HG03135 (cell line): Measurements from ENCODE around the gene TAF1B.

ENCODE experiments used
- ATAC-seq: cut with Tn5 transposase; IDR thresholded peaks from one replicate; pipeline ENCODE4 v1.9.1; 2021; ENCODE audit warnings: mild to moderate bottlenecking, moderate library complexity; ENCODE audit not compliant: unreplicated experiment

Gene TAF1B

DNA sequence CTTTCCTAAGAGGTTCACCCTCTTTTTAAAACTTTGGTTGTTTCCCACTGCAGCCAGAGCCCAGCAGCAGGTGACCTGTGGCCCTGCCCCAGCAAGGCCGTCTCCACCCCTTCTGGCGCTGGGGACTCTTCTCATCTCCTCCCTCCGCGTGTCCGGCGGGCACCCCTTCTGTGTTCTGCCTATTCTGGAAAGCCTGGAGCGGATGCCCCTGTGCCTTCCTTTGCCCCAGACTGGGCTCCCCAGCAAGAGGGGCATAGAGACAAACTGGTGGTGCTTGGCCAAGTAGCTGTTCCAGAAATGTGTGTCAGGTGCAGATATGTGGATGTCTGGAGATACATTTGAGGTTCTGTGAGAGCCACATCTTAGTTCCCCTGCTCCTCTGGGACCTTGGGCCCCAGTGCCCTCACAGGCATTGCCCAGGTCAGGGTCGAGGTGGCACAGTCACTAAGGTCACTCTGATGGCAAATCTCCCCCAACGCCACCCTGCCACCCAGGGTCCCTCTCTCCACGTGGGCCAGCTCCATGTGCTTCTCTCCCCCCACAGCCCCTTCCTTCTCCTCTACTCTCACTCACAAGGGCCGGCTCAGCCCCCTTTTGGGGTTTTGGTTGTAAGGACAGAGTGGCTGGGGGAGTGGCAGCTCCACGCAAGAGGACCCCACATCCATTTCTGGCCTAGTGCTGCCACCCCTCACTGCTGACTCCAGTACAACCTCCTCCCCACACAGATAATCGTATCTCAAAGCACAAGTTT, 35.5 kb upstream of the TAF1B start:
- no peak for ATAC-seq

- ATAC-seq, result no peak
Observed at GRCh38 chr2:9808334-9809063, 34.8 kb upstream of the TAF1B start.

- ATAC-seq, result no peak
Observed at GRCh38 chr2:9809064-9809356, 34.3 kb upstream of the TAF1B start.

- no peak for ATAC-seq
Observed at GRCh38 chr2:9809448-9810088, 33.7 kb upstream of the TAF1B start.

- ATAC-seq, result no peak
Observed at GRCh38 chr2:9811216-9811615, 32.1 kb upstream of the TAF1B start.

DNA sequence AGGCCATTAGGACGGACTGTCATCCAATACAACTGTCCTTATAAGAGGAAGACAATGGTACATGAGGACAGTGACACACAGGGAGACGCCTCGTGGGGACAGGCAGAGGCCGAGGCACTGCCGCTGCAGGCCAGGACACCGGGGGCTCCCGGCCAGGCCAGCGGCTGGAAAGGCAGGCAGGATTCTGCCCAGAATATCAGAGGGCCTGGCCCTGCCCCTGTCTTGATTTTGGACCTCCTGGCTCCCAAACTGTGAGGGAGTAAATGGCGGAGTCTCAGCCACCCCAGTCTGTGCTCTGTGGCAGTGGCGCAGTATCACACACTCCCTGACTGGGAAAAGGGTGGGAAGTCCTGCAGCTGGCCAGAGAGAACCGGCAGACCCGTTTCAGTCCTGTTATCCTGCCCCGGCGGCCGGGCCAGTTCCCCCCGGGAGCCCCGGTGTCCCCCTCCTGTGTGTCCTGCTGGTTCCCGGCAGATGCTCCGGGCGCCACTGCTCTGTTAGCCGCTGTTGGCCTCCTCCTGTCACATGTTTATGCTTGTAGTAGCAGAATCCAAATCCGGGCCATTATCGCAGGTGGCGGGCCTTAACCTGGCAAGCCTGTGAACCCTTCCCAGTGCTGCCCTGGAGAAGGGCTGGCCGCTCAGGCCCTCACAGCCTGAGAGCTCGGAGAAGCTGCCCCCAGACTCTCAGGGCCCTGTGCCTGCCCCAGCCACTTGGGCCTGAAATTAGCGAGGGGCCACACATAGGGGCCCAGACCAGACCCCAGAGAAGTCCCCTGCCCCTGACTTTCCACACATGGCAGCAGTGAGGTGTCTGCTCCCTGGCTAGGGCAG, 31.4 kb upstream of the TAF1B start:
- no peak for ATAC-seq

DNA sequence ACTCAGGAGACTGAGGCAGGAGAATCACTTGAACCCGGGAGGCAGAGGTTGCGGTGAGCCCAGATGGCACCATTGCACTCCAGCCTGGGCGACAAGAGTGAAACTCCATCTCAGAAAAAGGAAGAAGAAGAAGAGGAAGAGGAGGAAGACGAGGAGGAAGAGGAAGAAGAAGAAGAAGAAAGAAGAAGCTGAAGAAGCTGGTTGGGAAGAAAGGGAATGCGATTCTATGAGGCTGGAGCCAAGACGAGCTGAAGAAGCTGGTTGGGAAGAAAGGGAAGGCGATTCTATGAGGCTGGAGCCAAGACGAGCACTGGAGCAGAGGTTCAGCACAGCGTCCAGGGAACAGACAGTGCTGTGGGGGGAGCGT, 30.3 kb upstream of the TAF1B start:
- no peak for ATAC-seq

GRCh38 chr2:9813312-9814128, 29.8 kb upstream of the TAF1B start:
- ATAC-seq, result peak; percentile 73

DNA sequence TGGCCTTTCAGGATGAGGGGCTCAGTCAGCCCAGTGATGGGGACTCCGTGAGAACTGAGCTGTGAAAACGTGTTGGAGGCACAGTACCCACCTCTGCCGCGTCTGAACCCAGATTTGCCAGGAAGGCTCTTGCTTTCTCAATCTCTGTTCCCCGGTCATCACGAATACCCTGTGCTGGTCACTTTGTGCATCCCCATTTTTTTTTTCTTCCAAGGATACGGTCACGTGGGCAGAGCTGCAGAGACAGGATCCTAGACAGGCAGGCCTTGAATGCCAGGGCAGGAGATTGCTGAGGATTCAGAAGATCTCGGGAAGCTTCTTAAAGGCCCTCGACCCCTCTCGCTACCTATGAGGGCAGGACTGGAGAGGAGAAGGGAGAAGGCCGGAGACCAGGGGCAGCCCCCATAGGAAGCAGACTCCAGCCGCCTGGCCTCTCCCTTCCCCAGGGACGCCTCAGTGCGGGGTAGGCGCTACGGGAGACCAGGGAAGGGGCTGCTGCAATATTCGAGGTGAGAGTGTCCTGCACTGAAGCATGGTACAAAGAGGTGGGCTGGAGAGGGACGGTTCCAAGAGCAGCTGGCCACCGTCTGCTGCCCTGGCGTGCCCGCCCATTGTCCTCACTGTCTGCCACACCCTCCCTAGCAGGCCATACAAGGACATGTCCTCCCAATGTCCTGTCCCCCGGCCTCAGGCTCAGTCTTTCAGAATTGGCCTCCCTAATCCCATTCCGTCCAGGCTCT, 29.0 kb upstream of the TAF1B start:
- ATAC-seq, result peak; percentile 22

- ATAC-seq, result no peak
Observed at GRCh38 chr2:9815076-9815475, 28.2 kb upstream of the TAF1B start.

GRCh38 chr2:9815844-9816279, 27.4 kb upstream of the TAF1B start:
- ATAC-seq, result no peak

GRCh38 chr2:9818097-9818496, 25.2 kb upstream of the TAF1B start:
- no peak for ATAC-seq

DNA sequence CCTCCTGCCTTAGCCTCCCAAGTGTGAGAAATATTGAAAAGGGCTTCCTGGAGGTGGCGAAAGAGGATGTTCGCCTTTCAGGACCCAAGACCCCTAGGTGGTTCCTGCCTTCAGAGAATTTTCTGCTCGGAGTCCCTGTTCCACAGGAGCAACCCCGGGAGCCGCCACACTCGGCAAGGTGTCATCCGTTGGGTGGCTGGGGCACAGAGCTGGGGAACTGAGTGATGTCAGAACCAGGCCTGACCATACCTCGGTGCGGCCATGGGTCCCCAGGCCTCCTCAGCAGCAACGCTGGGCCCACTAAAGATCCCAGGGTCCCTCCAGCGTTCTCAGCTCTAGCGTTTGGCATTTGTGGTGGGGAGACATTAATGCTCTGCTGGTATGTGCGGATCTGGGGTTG, 23.7 kb upstream of the TAF1B start:
- ATAC-seq, result no peak

DNA sequence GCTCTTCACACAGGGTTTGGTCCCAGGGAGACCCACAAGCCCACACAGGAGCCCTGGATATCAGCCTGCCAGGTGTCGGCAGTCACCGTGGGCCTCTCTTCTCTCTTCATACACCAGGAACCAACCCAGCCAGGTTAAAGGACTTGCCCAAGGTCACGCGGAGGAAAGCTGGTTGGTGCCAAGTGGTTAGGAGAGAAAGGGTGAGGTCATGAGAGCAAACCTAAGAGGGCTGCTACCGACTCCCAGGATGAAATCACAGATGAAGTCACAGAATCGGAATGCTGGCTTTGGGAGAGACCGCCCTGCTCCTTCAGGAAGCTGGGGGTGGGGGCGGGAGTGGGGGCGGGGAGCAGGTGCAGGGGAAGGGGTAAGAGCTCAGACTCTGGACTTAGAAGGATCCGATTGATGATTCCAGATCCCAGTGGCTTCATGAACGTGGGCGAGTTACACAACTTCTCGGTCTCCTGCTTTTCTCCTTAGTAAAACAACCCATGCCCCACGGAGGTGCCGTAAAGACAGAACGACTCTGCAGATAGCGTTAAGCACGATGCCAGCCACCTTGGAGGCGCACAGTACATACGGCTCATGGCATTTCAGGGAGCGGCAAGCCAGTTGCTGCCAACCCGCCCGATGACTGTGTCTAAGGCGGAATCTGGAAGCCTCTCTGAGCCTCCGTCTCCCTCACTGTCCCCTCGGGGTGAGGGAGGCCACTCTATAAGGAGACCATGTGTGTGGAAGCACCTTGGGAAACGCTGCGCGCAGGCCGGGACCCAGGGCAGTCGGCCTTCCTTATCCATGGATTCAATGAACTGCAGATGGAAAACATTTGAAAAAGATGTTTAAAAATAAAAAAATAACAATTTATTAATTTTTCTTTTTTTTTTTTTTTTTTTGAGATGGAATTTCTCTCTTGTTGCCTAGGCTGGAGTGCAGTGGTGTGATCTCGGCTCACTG, 23.0 kb upstream of the TAF1B start:
- ATAC-seq, result no peak

DNA sequence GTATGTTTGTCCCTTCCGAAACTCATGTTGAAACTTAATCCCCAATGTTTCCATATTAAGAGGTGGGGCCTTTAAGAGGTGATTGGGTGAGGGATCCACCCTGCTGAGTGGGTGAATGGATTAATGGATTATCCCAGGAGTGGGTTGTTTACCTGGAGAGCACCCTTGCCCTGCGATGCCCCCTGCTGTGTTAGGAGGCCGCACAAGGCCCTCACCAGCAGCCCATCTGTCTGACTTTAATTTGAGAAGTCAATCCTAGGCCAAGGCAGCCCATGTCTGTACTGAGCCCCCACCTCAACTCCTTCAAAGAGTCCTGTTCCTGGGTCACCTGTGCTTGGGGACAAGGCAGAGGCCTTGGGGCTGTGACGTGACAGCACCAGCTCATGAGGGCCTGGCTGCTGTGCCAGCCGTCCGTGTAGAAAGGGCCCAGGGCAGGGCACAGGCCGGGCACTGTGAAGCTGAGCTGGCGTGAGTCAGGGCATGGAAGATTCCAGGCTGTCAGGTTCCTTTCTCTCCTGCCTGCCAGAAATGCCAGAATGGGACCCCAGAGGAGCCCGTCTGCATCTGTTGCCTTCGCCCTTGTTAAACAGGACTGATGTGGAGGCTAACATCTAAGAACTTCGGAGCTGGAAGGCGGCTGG, 21.3 kb upstream of the TAF1B start:
- no peak for ATAC-seq

GRCh38 chr2:9824441-9824840, 18.8 kb upstream of the TAF1B start:
- no peak for ATAC-seq

DNA sequence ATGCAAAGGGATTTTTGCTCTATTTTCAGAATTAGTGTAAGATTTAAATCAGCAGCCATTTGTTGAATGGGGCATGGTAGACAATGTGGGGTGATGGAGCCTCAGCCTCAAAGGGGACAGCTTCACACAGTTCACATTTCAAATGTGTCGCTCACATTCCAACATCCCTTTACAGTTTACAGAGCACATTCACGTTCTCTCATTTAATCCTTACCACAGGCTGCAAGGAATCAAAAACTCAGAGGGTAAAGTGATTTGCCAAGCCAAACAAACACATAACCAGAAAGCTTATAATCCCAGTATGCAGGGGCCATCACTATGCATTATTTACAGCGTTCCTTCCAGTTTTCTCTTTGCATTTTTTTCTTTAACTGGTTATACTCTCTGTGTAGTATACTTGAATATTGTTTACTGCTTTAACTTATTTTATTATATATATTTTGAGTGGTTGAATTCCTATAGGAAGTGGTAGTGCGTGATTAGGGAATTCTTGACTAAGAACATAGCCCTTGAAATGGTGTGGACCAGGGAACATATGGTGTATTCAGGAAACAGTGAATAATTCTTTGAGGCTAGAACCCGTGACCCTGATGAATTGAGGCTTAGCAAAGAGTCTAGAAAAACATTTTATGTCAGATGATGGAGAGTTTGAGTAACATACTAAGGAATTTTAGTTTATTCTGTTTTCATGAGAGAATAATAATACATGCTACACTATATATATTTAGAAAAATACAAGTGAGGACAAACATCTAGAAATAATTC, 18.1 kb upstream of the TAF1B start:
- no peak for ATAC-seq

DNA sequence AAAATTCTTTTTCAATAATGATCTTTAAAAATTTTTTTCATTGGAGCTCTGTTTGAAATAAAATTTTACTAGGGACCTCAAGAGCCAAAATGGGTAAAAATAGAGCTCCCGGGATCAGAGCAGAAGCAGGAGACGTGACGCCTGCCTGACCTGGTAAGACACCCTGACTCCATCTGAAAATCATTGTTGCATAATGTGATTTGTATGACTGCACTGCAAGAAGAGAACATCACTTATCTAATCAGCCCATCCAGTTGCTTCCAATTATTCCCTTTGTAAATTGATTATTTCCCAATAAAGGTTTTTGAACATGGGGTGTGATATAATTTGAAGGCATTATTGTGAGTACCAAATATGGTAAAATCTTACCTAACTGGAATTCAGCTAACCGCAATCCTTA, 17.1 kb upstream of the TAF1B start:
- ATAC-seq, result no peak
